Caco-2 (cell line): ENCODE results near the gene PHF21B. TPM values are rescaled to one million over a fixed set of nuclear protein-coding genes. Genes with fewer than 3 reads are reported as not detected.

Experiments
- BruUV-seq: library from RNA; stranded (reverse); fragments of 400-500 nt; replicated peaks from 2 replicates; lab custom pipeline; 2021; lab: Mats Ljungman, UMichigan
- CTCF ChIA-PET: fragments of 300-600 bp; sonication (Branson Sonifier 250); formaldehyde crosslinking; loops from one replicate; lab custom pipeline; 2022; ENCODE audit warnings: antibody characterized with exemption; lab: Charles Lee
- POLR2A ChIA-PET: fragments of 300-600 bp; sonication (Branson Sonifier 250); formaldehyde crosslinking; loops from one replicate; lab custom pipeline; 2022; ENCODE audit warnings: antibody characterized with exemption; lab: Charles Lee
- DNase-seq, 2 experiments: peaks; one replicate each; pipeline versions ENCODE4 v3.0.0 to v3.0.0-alpha.2; 2020 to 2022
- H3K27me3 ChIP-seq: replicated peaks from 2 replicates; pipeline ENCODE4 v1.6.0; 2011; ENCODE audit warnings: low read length; ENCODE audit not compliant: control insufficient read depth, insufficient read depth
- H3K36me3 ChIP-seq: 2 replicates; pipeline ENCODE4 v1.5.1; 2011; ENCODE audit warnings: low read length; ENCODE audit not compliant: control insufficient read depth, insufficient read depth
- H3K4me1 ChIP-seq: fragments of 250-450 bp; sonication (Bioruptor Pico); 2 replicates; pipeline ENCODE4 v1.5.1; 2020; ENCODE audit warnings: mild to moderate bottlenecking
- H3K4me3 ChIP-seq: 2 replicates; pipeline ENCODE4 v1.5.1; 2011; ENCODE audit warnings: low read depth, mild to moderate bottlenecking, control low read depth, low read length
- H3K9me3 ChIP-seq: fragments of 250-450 bp; sonication (Bioruptor Pico); 2 replicates; pipeline ENCODE4 v1.5.1; 2020; ENCODE audit warnings: mild to moderate bottlenecking, moderate library complexity
- H3K27ac Mint-ChIP-seq: one replicate; pipeline ENCODE4 v1.8.0; 2022; ENCODE audit warnings: mixed read lengths; ENCODE audit not compliant: unreplicated experiment
- H3K27me3 Mint-ChIP-seq: one replicate; pipeline ENCODE4 v1.8.0; 2022; ENCODE audit warnings: mixed read lengths; ENCODE audit not compliant: insufficient read depth, unreplicated experiment
- H3K36me3 Mint-ChIP-seq: one replicate; pipeline ENCODE4 v1.8.0; 2022; ENCODE audit warnings: mild to moderate bottlenecking, mixed read lengths; ENCODE audit not compliant: insufficient read depth, unreplicated experiment
- H3K4me1 Mint-ChIP-seq: one replicate; pipeline ENCODE4 v1.8.0; 2022; ENCODE audit warnings: low read depth, mixed read lengths; ENCODE audit not compliant: unreplicated experiment
- H3K4me3 Mint-ChIP-seq: one replicate; pipeline ENCODE4 v1.8.0; 2022; ENCODE audit warnings: mild to moderate bottlenecking, moderate library complexity, mixed read lengths; ENCODE audit not compliant: unreplicated experiment
- H3K9me3 Mint-ChIP-seq: one replicate; pipeline ENCODE4 v1.8.0; 2022; ENCODE audit warnings: mixed read lengths; ENCODE audit not compliant: unreplicated experiment
- CTCF ChIP-seq, 2 experiments: fragments of 200-600 bp in 1 of 2; IDR thresholded peaks; 1 replicate in 1 of 2; 2 replicates in 1 of 2; pipeline versions ENCODE4 v1.5.1 to v1.8.0; 2011 to 2022; ENCODE audit warnings: antibody characterized with exemption in 1 of 2, control low read depth in 1 of 2, inconsistent platforms in 1 of 2, low read depth in 1 of 2, low read length in 1 of 2, mild to moderate bottlenecking in 1 of 2, moderate library complexity in 1 of 2; ENCODE audit not compliant: insufficient read depth in 1 of 2, severe bottlenecking in 1 of 2, unreplicated experiment in 1 of 2
- intact Hi-C: fragments of 100-400 bp; cut with micrococcal nuclease; formaldehyde crosslinking; loops from one replicate; pipeline ENCODE4 v1.10.0; 2022; ENCODE audit not compliant: unreplicated experiment
- total RNA-seq: library from RNA; stranded (reverse); gene quantifications from 2 replicates; pipeline ENCODE4 v1.2.3, GENCODE V29; 2022

The PHF21B gene
- total RNA-seq, 1 experiment from 2014 or later, result 0.98 TPM

DNA sequence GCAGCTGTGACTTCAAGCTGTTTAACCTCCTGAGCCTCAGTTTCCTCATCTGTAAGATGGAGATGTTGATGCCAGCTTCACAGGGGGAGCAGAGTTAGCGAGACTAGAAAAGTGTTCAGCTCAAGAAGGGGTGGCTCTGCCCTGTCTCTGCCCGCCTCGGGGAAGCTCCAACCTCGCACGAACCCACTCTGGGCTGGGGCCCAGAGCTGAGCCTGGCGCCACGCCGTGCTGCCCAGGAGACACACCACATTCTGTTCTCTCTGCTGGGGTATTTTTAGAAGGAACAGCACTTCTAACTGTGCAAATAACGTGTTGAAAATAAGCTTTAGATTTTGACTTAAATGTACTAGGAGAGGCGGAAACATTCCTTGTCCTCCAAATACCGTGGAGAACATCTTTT lies 74.1 kb downstream of the PHF21B start:
- Histone ChIP-seq H3K27me3 (no peaks in the 10 kb centered on the region; the same call in 1 of the 2 replicates), H3K36me3 (no peaks in the 10 kb centered on the region), H3K9me3 (no peaks in the 10 kb centered on the region), H3K4me3 (no peak overlapping the region), H3K4me1 (no peaks in the 10 kb centered on the region)
- Mint-ChIP-seq H3K4me1 (no peaks in the 10 kb centered on the region), H3K4me3 (no peak overlapping the region), H3K27ac (no peak overlapping the region), H3K27me3 (peaks cover 22% of the 10 kb centered on the region), H3K9me3 (no peaks in the 10 kb centered on the region), H3K36me3 (no peaks in the 10 kb centered on the region)
- intact Hi-C loops, result no loop called here
- DNase-seq, result no peak
- CTCF ChIA-PET, result no interaction called here
- POLR2A ChIA-PET, result no interaction called here
- no peak for TF ChIP-seq CTCF (IDR thresholded peaks at IDR 0.05; ENCODE audit: insufficient read depth in 1 of 2, low read depth in 1 of 2, low read length in 1 of 2, severe bottlenecking in 1 of 2, unreplicated experiment in 1 of 2)
- no TSS peak for BruUV-seq

DNA sequence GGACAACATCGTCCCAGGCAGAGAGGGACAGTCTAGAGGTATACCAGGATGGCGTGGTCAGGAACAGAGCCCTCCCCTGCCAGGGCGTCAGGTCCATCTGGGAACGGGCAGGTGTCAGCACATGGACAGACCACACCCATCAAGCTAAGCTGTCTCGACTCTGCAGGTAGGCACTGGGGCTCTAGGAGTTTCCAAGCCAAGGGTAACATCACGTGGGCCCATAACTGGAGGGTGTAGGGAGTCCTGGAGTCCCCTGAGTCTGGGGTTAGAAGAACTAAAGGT lies 75.4 kb downstream of the PHF21B start:
- no peaks in the 10 kb centered on the region for H3K36me3 ChIP-seq
- no peaks in the 10 kb centered on the region for H3K9me3 Mint-ChIP-seq
- ChIA-PET CTCF (no interaction called here), POLR2A (no interaction called here)
- no peaks in the 10 kb centered on the region for H3K4me1 ChIP-seq
- no peak for DNase-seq
- no peaks in the 10 kb centered on the region for H3K36me3 Mint-ChIP-seq
- H3K4me3 ChIP-seq, result no peak overlapping the region
- intact Hi-C loops, result no loop called here
- H3K4me3 Mint-ChIP-seq, result no peak overlapping the region
- peaks cover 12% of the 10 kb centered on the region for H3K27me3 Mint-ChIP-seq
- no peak for TF ChIP-seq CTCF (IDR thresholded peaks at IDR 0.05; ENCODE audit: insufficient read depth in 1 of 2, low read depth in 1 of 2, low read length in 1 of 2, severe bottlenecking in 1 of 2, unreplicated experiment in 1 of 2)
- H3K4me1 Mint-ChIP-seq, result no peaks in the 10 kb centered on the region
- H3K27me3 ChIP-seq, result no peaks in the 10 kb centered on the region; the same call in 1 of the 2 replicates
- no peaks in the 10 kb centered on the region for H3K9me3 ChIP-seq
- BruUV-seq, result no TSS peak
- no peak overlapping the region for H3K27ac Mint-ChIP-seq

DNA sequence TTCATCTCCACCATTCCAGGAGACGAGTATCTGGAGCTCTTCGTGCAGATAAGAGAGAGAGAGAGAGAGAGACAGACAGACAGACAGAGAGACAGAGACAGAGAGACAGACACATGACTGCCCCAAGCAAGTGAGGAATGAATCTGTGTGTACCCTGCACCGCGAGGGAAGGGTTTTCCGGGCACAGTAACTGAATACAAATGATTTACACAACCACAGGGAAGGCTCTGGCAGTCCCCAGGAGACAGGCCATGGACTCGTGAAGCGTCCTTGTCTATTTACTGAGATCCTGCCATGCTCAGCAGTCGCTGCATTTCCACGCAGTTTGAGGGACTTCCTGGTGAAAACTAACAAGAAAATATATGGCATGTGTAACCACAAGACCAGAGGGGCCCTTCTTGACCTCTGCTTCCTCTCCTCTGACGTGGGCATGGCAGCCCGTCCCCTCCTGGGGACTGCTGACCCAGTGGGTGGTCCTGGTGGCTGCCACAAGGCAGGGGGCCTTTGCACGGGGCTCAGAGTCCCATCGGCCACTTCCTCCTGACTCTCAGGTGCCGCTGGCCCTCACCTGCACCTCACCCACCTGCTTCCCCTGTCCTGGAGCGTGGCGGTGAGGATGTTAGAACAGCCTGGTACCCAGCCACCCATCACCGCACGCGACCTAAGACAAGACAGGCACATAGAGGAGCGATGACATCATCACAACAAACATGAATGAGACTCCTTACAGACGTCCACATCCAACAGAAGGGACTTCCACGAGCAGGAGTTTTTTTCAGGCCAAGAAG lies 75.9 kb downstream of the PHF21B start:
- Mint-ChIP-seq H3K4me1 (no peaks in the 10 kb centered on the region), H3K36me3 (no peaks in the 10 kb centered on the region), H3K27ac (no peak overlapping the region), H3K9me3 (no peaks in the 10 kb centered on the region), H3K27me3 (peaks cover 7% of the 10 kb centered on the region), H3K4me3 (no peak overlapping the region)
- no TSS peak for BruUV-seq
- Histone ChIP-seq H3K27me3 (no peaks in the 10 kb centered on the region; the same call in 1 of the 2 replicates), H3K9me3 (no peaks in the 10 kb centered on the region), H3K4me3 (no peak overlapping the region), H3K36me3 (no peaks in the 10 kb centered on the region), H3K4me1 (no peaks in the 10 kb centered on the region)
- ChIA-PET CTCF (no interaction called here), POLR2A (no interaction called here)
- no peak for TF ChIP-seq CTCF (IDR thresholded peaks at IDR 0.05; ENCODE audit: insufficient read depth in 1 of 2, low read depth in 1 of 2, low read length in 1 of 2, severe bottlenecking in 1 of 2, unreplicated experiment in 1 of 2)
- no peak for DNase-seq
- intact Hi-C loops, result no loop called here
